ENCODE data around the gene MCM6. TPM values are rescaled to one million over a fixed set of nuclear protein-coding genes. Genes with fewer than 3 reads are reported as not detected.

The MCM6 gene
- total RNA-seq, 1 donor from 2014 or later = 9.6 TPM

DNA sequence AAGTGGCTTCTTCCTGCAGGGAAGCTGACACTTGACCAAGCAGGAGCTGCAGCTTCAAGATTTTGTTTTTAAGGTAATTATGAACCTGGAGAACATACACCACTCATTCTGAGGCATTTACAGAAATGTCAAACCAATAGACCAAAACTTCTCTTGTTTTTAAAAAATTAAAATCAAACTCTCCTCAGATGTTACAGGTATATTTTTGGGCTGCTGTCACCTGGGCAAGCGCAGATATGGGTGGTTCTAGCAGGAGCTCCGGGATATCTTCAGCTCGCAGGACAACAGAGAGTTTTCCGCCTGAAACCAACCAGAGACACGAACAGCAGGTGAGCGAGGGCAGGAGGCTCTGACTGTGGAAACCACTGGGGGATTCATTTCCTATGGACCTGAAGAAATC, 43.4 kb downstream of the MCM6 start:
- no peaks in the 10 kb centered on the region for H3K27me3 ChIP-seq
- no peak for TF ChIP-seq POLR2A (IDR thresholded peaks at IDR 0.05)
- TF ChIP-seq POLR2AphosphoS5 (IDR thresholded peaks at IDR 0.05; ENCODE audit: insufficient read depth in 1 of 2, low read depth in 1 of 2) = no peak
- no peak for TF ChIP-seq CTCF (IDR thresholded peaks at IDR 0.05)
- no peak overlapping the region for H3K4me3 ChIP-seq
- H3K36me3 ChIP-seq = no peaks in the 10 kb centered on the region
- H3K4me1 ChIP-seq = no peaks in the 10 kb centered on the region
- DNase-seq (ENCODE audit: extremely low spot score in 2 of 2) = peak in 1 of 2 donors; percentile 71
- no peak overlapping the region for H3K27ac ChIP-seq
- H3K9me3 ChIP-seq = no peaks in the 10 kb centered on the region
- intact Hi-C loops (cut with DNase I) = no loop called here

- H3K27me3 ChIP-seq = no peaks in the 10 kb centered on the region
- H3K4me1 ChIP-seq = no peaks in the 10 kb centered on the region
- peak in 1 of 2 donors; percentile 58 for DNase-seq (ENCODE audit: extremely low spot score in 2 of 2)
- intact Hi-C loops (cut with DNase I) = no loop called here
- H3K4me3 ChIP-seq = no peak overlapping the region
- H3K27ac ChIP-seq = no peak overlapping the region
- no peaks in the 10 kb centered on the region for H3K9me3 ChIP-seq
- TF ChIP-seq POLR2A (IDR thresholded peaks at IDR 0.05) (no peak), CTCF (IDR thresholded peaks at IDR 0.05) (no peak), POLR2AphosphoS5 (IDR thresholded peaks at IDR 0.05; ENCODE audit: insufficient read depth in 1 of 2, low read depth in 1 of 2) (no peak)
- no peaks in the 10 kb centered on the region for H3K36me3 ChIP-seq
These were observed 44.9 kb downstream of the MCM6 start for GRCh38 chr2:135831180-135831812.

DNA sequence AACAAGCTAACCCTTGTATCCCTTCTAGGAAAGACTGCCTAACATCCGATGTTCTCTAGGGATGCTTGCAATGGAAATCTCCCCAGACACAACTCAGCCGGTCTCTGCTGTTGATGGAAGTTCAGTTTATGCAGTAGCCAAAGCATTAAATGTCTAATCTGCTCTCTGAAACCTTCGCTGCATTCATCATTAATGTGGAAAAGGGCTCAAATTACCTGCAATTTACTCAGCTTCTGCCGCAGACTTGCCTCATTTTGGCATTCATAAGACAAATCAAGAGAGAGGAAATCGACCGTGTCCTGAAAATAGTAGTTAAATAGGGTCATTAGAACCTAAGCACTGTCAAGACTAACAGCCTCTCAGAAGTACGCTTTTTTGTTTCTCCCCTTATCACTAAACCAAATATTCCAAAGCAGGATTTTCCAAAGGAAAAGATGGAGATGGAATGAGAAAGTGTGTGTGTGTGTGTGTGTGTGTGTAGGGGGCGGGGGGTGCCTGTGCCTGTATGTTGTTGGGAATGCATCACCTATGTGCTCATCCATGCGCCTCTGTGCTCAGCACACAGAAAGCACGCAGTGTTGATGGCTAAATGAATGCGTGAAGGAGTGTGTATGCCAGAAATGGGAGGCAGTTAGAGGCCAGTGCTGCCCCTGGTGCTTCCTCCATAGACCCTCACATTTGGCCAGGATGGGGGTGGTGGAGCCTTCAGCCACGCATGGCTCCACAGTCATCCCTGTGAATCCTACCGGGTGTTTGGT, 46.7 kb downstream of the MCM6 start:
- Histone ChIP-seq H3K4me1 (no peaks in the 10 kb centered on the region), H3K27ac (no peak overlapping the region), H3K4me3 (no peak overlapping the region), H3K36me3 (no peaks in the 10 kb centered on the region), H3K9me3 (no peaks in the 10 kb centered on the region), H3K27me3 (no peaks in the 10 kb centered on the region)
- intact Hi-C loops (cut with DNase I) = no loop called here
- no peak for DNase-seq (ENCODE audit: extremely low spot score in 2 of 2)
- no peak for TF ChIP-seq CTCF (IDR thresholded peaks at IDR 0.05)
- no peak for TF ChIP-seq POLR2A (IDR thresholded peaks at IDR 0.05)
- TF ChIP-seq POLR2AphosphoS5 (IDR thresholded peaks at IDR 0.05; ENCODE audit: insufficient read depth in 1 of 2, low read depth in 1 of 2) = no peak

DNA sequence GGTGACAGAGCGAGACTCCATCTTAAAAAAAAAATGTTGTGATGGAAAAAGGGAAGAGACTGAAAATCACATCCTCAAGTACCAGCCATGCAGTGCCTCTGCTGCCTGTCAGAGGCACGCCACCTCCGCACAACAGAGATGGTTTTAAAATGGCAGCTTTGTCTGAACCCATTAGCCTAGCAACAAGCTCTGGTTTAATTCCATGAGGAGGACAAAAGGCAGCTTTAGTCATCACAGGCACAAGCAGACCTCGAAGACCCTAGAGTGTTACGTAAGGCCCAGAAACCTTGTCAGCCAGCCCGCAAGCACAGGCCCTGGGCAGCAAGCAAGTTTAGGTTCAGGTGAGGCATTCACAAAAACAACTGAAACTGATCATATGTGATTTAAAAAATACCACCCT, 49.7 kb downstream of the MCM6 start:
- no peaks in the 10 kb centered on the region for H3K27me3 ChIP-seq
- no peak overlapping the region for H3K27ac ChIP-seq
- intact Hi-C loops (cut with DNase I) = no loop called here
- H3K36me3 ChIP-seq = no peaks in the 10 kb centered on the region
- no peak overlapping the region for H3K4me3 ChIP-seq
- TF ChIP-seq CTCF (IDR thresholded peaks at IDR 0.05) = no peak
- no peak for TF ChIP-seq POLR2AphosphoS5 (IDR thresholded peaks at IDR 0.05; ENCODE audit: insufficient read depth in 1 of 2, low read depth in 1 of 2)
- H3K4me1 ChIP-seq = no peaks in the 10 kb centered on the region
- no peaks in the 10 kb centered on the region for H3K9me3 ChIP-seq
- DNase-seq (ENCODE audit: extremely low spot score in 2 of 2) = no peak

GRCh38 chr2:135825550-135826176, 50.6 kb downstream of the MCM6 start:
- H3K27ac ChIP-seq = no peak overlapping the region
- no peak overlapping the region for H3K4me3 ChIP-seq
- no peaks in the 10 kb centered on the region for H3K36me3 ChIP-seq
- H3K4me1 ChIP-seq = no peaks in the 10 kb centered on the region
- H3K27me3 ChIP-seq = no peaks in the 10 kb centered on the region
- DNase-seq (ENCODE audit: extremely low spot score in 2 of 2) = no peak
- TF ChIP-seq POLR2AphosphoS5 (IDR thresholded peaks at IDR 0.05; ENCODE audit: insufficient read depth in 1 of 2, low read depth in 1 of 2) (no peak), POLR2A (IDR thresholded peaks at IDR 0.05) (no peak), CTCF (IDR thresholded peaks at IDR 0.05) (no peak)
- intact Hi-C loops (cut with DNase I) = no loop called here
- no peaks in the 10 kb centered on the region for H3K9me3 ChIP-seq
